Right atrium auricular region (tissue), 2 donors: Measurements from ENCODE around the gene TMCC2. TPM values are rescaled to one million over a fixed set of nuclear protein-coding genes. Genes with fewer than 3 reads are reported as not detected.

Experiments
- DNase-seq: peaks from one replicate; pipeline ENCODE4 v3.0.0-alpha.2; 2019; ENCODE audit warnings: low spot score
- H3K27ac ChIP-seq, 2 donors: fragments of 200-600 bp; sonication (generic); 1 replicate in 1 of 2; 2 replicates in 1 of 2; pipeline ENCODE4 v1.5.1; 2016 to 2019
- H3K27me3 ChIP-seq, 2 donors: fragments of 200-600 bp; sonication (generic); one replicate each; pipeline versions ENCODE4 v1.5.1 to v1.6.0; 2017 to 2019
- H3K36me3 ChIP-seq: fragments of 200-600 bp; sonication (generic); one replicate; pipeline ENCODE4 v1.5.1; 2016
- H3K4me1 ChIP-seq, 2 donors: fragments of 200-600 bp; sonication (generic); one replicate each; pipeline versions ENCODE4 v1.5.1 to v1.6.0; 2017 to 2019
- H3K4me3 ChIP-seq, 2 donors: fragments of 200-600 bp; sonication (generic); 1 replicate in 1 of 2; 2 replicates in 1 of 2; pipeline ENCODE4 v1.5.1; 2017 to 2019; ENCODE audit warnings: mild to moderate bottlenecking in 1 of 2, moderate library complexity in 1 of 2
- H3K9me3 ChIP-seq, 2 donors: fragments of 200-600 bp; sonication (generic); one replicate each; pipeline ENCODE4 v1.5.1; 2019
- CTCF ChIP-seq, 2 donors: fragments of 200-600 bp; sonication (generic); IDR thresholded peaks; one replicate each; pipeline ENCODE4 v1.5.1; 2019; ENCODE audit warnings: antibody characterized with exemption in 2 of 2
- total RNA-seq, 2 donors: library from RNA; depleted of rRNA; stranded (reverse); fragments of >200 nt; gene quantifications; one replicate each; pipeline ENCODE4 v1.1.0, GENCODE V29; 2016

TMCC2 gene
- total RNA-seq, 2 donors from 2014 or later: 8.5 to 11.9 TPM

DNA sequence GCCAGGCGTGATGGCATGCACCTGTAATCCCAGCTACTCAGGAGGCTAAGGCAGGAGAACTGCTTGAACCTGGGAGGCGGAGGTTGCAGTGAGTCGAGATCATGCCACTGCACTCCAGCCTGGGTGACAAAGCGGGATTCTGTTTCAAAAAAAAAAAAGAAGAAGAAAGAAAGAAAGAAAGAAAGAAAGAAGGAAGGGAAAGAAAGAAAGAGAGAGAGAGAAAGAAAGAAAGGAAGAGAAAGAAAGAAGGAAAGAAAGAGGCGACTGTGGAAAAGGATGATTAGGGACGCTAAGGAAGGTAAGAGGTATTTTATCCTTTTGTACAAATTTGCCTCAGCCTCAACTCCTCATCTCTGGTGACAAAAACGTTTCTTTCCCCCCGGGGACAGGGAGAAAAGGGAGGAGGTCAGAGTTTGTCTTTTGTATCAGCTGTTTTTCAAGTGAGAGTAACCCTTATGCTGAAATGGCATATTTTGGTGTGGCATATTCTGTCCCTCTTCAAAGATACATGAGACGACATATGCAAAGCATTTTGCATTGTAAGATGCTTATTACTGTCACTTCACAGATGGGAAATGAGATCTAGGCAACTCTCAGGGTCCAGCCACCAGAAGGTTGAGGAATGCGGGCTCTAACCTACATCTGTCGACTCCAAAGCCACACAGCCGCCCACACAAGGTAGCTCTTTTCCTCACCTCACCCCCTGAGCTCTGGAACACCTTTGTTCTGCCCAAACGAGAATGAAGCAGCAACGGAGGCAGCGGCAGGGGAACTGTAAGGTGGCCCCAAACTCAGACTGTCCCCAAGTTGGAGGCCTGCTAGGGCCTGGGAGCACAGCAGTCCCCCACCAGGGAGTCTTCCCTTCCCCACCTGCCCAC, 55.8 kb downstream of the TMCC2 start:
- TF ChIP-seq CTCF (IDR thresholded peaks at IDR 0.05): no peak
- DNase-seq: no peak
- H3K4me1 ChIP-seq: peaks cover 3 to 16% of the 10 kb centered on the region in 2 donors
- no peak overlapping the region for H3K27ac ChIP-seq
- no peaks in the 10 kb centered on the region for H3K36me3 ChIP-seq
- no peaks in the 10 kb centered on the region for H3K27me3 ChIP-seq
- no peaks in the 10 kb centered on the region for H3K9me3 ChIP-seq
- H3K4me3 ChIP-seq: no peak overlapping the region

GRCh38 chr1:205284420-205285144, 56.8 kb downstream of the TMCC2 start:
- peak overlapping the region; percentile 39 to 47 for H3K27ac ChIP-seq
- no peak overlapping the region for H3K4me3 ChIP-seq
- no peaks in the 10 kb centered on the region for H3K9me3 ChIP-seq
- H3K36me3 ChIP-seq: no peaks in the 10 kb centered on the region
- DNase-seq: peak; percentile 85
- H3K4me1 ChIP-seq: peaks cover 3 to 16% of the 10 kb centered on the region in 2 donors
- no peak for TF ChIP-seq CTCF (IDR thresholded peaks at IDR 0.05)
- no peaks in the 10 kb centered on the region for H3K27me3 ChIP-seq

DNA sequence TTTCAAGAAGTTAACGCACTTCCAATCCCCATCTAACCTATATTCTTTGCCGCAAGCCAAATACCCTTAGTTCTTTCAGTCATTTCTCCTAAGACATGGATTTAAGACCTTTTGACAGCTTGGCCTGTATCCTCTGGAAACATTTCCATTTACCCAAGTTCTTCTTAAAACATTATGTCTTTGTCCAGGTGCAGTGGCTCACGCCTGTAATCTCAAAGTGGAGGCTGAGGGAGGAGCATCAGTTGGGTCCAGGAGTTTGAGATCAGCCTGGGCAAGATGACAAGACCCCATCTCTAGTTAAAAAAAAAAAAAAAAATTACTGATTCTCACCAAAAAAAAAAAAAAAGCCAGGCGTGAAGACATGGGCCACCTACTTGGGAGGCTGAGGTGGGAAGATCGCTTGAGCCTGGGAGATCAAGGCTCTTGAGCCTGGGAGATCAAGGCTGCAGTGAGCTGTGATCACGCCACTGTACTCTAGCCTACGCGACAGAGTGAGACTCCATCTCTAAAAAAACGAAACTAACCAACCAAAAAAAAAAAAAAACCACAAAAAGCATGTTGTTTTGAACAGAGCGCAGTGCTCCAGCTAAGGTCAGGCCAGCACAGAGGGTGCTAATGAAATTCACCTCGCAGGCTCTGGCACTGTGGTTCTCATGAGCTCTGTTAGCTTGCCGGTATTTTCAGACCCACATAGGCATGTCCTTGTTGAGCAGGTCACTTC, 57.8 kb downstream of the TMCC2 start:
- H3K27me3 ChIP-seq: no peaks in the 10 kb centered on the region
- H3K9me3 ChIP-seq: no peaks in the 10 kb centered on the region
- H3K4me3 ChIP-seq: no peak overlapping the region
- peak overlapping the region; percentile 39 to 47 for H3K27ac ChIP-seq
- H3K36me3 ChIP-seq: no peaks in the 10 kb centered on the region
- TF ChIP-seq CTCF (IDR thresholded peaks at IDR 0.05): no peak
- H3K4me1 ChIP-seq: peaks cover 3 to 16% of the 10 kb centered on the region in 2 donors
- DNase-seq: no peak

DNA sequence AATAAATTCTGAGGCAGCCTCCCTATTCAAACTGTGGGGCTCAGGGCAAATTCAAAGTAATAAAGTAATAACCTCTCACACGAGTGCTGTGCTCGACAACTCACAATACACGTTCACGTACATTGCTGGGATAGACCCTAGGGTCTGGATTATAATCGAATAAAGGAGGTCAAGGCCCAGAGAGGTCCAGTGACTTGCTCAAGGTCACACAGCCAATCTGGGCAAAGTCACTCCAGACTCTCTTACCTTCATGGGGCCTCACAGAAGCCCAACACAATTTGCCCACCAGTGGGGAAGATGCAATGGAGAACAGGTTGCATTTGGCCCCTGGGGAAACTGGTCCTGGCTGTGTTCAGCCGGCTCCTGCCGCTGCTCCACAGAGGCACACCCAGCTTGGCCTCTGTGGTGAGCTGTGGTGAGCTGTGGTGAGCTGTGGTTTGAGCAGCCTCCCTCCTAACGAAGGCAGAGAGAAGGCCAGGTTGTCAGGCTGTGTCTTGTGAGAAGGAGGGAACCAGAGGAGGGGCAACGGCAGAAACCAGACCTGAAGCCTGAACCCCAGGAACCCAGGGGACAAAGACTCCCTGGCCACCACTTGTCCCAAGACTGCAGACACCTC, 58.7 kb downstream of the TMCC2 start:
- DNase-seq: no peak
- Histone ChIP-seq H3K27ac (no peak overlapping the region), H3K4me3 (no peak overlapping the region), H3K4me1 (peaks cover 3 to 16% of the 10 kb centered on the region in 2 donors), H3K36me3 (no peaks in the 10 kb centered on the region), H3K9me3 (no peaks in the 10 kb centered on the region), H3K27me3 (no peaks in the 10 kb centered on the region)
- no peak for TF ChIP-seq CTCF (IDR thresholded peaks at IDR 0.05)

- no peaks in the 10 kb centered on the region for H3K36me3 ChIP-seq
Measured at GRCh38 chr1:205287076-205287475, 59.3 kb downstream of the TMCC2 start.

More at GRCh38 chr1:205287076-205287475, 59.3 kb downstream of the TMCC2 start:
- Histone ChIP-seq H3K27me3 (no peaks in the 10 kb centered on the region), H3K9me3 (no peaks in the 10 kb centered on the region), H3K27ac (no peak overlapping the region), H3K4me3 (no peak overlapping the region), H3K4me1 (peaks cover 2 to 16% of the 10 kb centered on the region in 2 donors)
- no peak for DNase-seq
- no peak for TF ChIP-seq CTCF (IDR thresholded peaks at IDR 0.05)
